Fibroblast of villous mesenchyme (primary cell): Measurements from ENCODE around the gene FAM193A. TPM values are rescaled to one million over a fixed set of nuclear protein-coding genes. Genes with fewer than 3 reads are reported as not detected.
"Not testable (repeated sequence)": the region's sequence is repeated elsewhere in the genome, so short reads cannot be mapped to it uniquely, and the experiment has no call there.

Source experiments
- DNase-seq: peaks from one replicate; pipeline ENCODE4 v3.0.0-alpha.2; 2010; ENCODE audit warnings: low read depth
- H3K4me3 ChIP-seq: 2 replicates; pipeline ENCODE4 v1.5.1; 2011; ENCODE audit warnings: low read depth, mild to moderate bottlenecking, low read length
- CTCF ChIP-seq: IDR thresholded peaks from 2 replicates; pipeline ENCODE4 v1.5.1; 2012; ENCODE audit warnings: low read depth, mild to moderate bottlenecking, low read length; ENCODE audit not compliant: insufficient read depth
- total RNA-seq: library from RNA; depleted of rRNA; stranded (reverse); fragments of >200 nt; gene quantifications from 2 replicates; pipeline ENCODE4 v1.2.3, GENCODE V29; 2012

The FAM193A gene
- total RNA-seq, 1 donor = 23.7 TPM

GRCh38 chr4:2608291-2608690 lies 71.8 kb downstream of the FAM193A start:
- TF ChIP-seq CTCF = no peak
- DNase-seq = no peak
- no peak overlapping the region for H3K4me3 ChIP-seq

- no peak for TF ChIP-seq CTCF
- DNase-seq = no peak
- no peak overlapping the region for H3K4me3 ChIP-seq
These were observed 79.4 kb downstream of the FAM193A start for GRCh38 chr4:2615821-2616220.

GRCh38 chr4:2617955-2618354 lies 81.5 kb downstream of the FAM193A start:
- no peak for DNase-seq
- no peak overlapping the region for H3K4me3 ChIP-seq
- no peak for TF ChIP-seq CTCF

- not testable (repeated sequence) for DNase-seq, H3K4me3 ChIP-seq
These were observed 82.3 kb downstream of the FAM193A start for GRCh38 chr4:2618729-2619128.

GRCh38 chr4:2619459-2619858 lies 83.0 kb downstream of the FAM193A start:
- no peak for DNase-seq
- no peak for TF ChIP-seq CTCF
- no peak overlapping the region for H3K4me3 ChIP-seq

GRCh38 chr4:2621419-2621818 lies 85.0 kb downstream of the FAM193A start:
- TF ChIP-seq CTCF = no peak
- no peak overlapping the region for H3K4me3 ChIP-seq
- DNase-seq = no peak

GRCh38 chr4:2623442-2623841 lies 87.0 kb downstream of the FAM193A start:
- TF ChIP-seq CTCF = no peak
- DNase-seq = no peak
- H3K4me3 ChIP-seq = no peak overlapping the region
